GM13976 (cell line): Measurements from ENCODE around the gene TRIM68.

Source experiments
- DNase-seq: peaks from one replicate; pipeline ENCODE4 v3.0.0; 2012; ENCODE audit warnings: low spot score
- in situ Hi-C: fragments of 300-500 bp; cut with MboI; formaldehyde crosslinking; loops from one replicate; pipeline ENCODE4 v1.12.0; 2022; ENCODE audit warnings: low sequenced_read_pairs, mixed read lengths, inconsistent platforms; ENCODE audit not compliant: unreplicated experiment
- TF ChIP-seq, protein P1 (sequence below): IDR thresholded peaks from 2 replicates; pipeline ENCODE4 v1.5.1; 2012; ENCODE audit warnings: borderline replicate concordance, mild to moderate bottlenecking; ENCODE audit not compliant: insufficient read depth; ENCODE audit errors: extremely low read depth, missing control alignments, control extremely low read depth

Gene TRIM68

DNA sequence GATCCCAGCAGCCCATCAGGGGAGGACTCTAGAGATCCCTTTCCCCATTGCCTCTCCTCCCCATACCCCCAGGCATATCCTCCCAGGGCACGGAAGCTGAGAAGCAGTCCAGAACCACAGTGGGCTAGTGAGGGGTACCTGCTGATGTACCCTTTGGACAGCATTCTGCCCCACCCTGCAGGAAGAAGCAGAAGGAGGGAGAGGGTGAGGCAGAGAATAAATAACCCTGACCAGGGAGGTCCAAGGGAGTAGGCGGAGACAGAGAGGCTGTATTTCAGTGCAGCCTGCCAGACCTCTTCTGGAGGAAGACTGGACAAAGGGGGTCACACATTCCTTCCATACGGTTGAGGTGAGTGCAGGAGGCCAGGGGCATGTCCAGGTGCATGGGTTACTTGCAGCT is 35.7 kb upstream of the TRIM68 start, which contains the start of gene OR51E1:
TSS of gene OR51E1 (plus strand) at position 301 of the 400 bp plus-strand sequence. CDS start 8,545 bp downstream, outside the sequence.
- TF ChIP-seq, protein P1, sequence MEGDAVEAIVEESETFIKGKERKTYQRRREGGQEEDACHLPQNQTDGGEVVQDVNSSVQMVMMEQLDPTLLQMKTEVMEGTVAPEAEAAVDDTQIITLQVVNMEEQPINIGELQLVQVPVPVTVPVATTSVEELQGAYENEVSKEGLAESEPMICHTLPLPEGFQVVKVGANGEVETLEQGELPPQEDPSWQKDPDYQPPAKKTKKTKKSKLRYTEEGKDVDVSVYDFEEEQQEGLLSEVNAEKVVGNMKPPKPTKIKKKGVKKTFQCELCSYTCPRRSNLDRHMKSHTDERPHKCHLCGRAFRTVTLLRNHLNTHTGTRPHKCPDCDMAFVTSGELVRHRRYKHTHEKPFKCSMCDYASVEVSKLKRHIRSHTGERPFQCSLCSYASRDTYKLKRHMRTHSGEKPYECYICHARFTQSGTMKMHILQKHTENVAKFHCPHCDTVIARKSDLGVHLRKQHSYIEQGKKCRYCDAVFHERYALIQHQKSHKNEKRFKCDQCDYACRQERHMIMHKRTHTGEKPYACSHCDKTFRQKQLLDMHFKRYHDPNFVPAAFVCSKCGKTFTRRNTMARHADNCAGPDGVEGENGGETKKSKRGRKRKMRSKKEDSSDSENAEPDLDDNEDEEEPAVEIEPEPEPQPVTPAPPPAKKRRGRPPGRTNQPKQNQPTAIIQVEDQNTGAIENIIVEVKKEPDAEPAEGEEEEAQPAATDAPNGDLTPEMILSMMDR: no peak
- DNase-seq: no peak
- in situ Hi-C loops: loop anchor here (10.0 to 25.0 kb wide), 2 partner anchors 361 to 744 kb away; partner anchors contain the start of gene OR51M1

DNA sequence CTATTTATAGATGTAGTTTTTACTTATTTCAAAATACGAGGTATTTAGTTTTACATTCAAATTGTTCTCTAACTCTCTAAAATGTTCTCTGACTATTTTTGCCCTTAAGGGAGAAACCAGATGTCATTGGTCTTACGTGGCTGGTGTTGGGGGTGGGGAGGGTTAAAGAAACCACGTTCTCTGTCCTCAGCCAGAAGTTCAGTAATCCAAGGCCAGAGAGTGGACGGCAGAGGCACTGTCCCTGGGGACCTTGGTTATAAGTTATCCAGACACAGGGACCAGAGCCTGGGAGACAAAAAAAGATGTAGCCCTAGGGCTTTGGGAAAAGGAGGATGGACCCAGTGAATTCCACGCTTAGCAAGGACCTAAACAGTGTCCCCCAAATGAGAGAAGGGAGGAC is 35.0 kb upstream of the TRIM68 start:
- TF ChIP-seq, protein P1: no peak
- DNase-seq: no peak
- in situ Hi-C loops: loop anchor here (10.0 to 25.0 kb wide), 2 partner anchors 362 to 744 kb away; partner anchors contain the start of gene OR51M1

DNA sequence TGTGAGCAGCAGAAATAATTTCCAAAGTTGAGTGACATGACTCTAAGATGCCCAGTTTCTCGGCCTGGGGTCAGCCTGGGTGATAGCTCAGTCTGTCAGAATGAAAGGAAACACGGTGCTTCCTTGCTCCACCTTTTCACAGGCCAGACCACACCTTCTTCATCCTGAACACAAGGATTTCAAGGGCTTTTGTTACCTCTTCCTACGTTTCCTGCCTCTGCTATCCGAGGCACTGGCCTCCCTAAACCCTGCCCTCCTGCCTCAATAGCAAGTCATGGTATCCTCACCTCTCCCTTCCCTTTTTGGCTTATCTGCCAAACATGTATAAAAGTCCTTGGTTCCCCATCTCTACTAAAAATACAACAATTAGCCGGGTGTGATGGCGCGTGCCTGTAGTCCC is 34.0 kb upstream of the TRIM68 start:
- in situ Hi-C loops: loop anchor here (10.0 to 25.0 kb wide), 2 partner anchors 363 to 745 kb away; partner anchors contain the start of gene OR51M1
- TF ChIP-seq, protein P1: no peak
- no peak for DNase-seq

DNA sequence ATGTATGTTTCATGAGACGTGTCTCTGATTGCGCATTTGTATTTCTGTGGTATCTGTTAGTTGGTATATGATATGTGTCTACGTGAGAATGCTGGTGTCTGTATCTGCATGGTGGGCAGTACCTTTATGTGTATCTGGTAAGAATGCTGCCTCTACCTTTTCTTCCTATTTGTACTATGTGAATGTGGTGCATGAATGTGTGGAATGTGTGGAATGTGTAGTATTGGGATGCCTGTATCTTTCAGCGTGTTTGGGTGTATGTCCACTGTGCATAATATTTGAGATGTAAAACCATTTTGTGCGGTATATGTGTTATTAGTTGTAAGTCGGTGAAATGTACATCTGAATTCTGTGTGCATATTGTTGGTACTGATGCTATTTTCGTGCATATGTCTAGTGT is 33.5 kb upstream of the TRIM68 start:
- TF ChIP-seq, protein P1: no peak

DNA sequence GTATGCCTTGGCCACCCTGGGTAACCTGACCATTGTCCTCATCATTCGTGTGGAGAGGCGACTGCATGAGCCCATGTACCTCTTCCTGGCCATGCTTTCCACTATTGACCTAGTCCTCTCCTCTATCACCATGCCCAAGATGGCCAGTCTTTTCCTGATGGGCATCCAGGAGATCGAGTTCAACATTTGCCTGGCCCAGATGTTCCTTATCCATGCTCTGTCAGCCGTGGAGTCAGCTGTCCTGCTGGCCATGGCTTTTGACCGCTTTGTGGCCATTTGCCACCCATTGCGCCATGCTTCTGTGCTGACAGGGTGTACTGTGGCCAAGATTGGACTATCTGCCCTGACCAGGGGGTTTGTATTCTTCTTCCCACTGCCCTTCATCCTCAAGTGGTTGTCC is 31.9 kb upstream of the TRIM68 start:
- TF ChIP-seq, protein P1: no peak
- in situ Hi-C loops: loop anchor here (10.0 to 25.0 kb wide), 2 partner anchors 365 to 747 kb away; partner anchors contain the start of gene OR51M1

More for the DNA sequence above, 33.5 kb upstream of the TRIM68 start:
- DNase-seq: no peak
- in situ Hi-C loops: loop anchor here (10.0 to 25.0 kb wide), 2 partner anchors 363 to 746 kb away; partner anchors contain the start of gene OR51M1

DNA sequence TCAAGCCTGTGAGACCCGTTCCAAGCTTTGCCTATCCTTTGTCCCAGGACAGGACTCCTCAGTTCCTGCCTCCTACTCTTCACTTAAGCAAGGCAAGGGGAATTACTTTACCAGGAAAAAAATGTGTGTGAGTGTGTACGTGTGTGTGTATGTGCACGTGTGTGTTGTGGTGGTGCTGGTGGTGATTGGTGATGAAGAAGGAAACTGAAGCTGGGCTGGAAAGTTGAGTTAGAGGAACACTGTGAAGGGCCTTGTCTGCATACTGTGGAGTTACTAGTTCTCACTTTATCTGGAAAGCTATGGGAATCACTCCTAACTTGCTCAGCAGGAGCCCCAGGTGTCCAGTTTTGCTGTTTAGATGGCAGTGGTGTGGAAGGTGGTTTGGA is 29.6 kb upstream of the TRIM68 start:
- in situ Hi-C loops: loop anchor here (25.0 kb wide), 1 partner anchor 750 kb away; the partner anchor contains the start of gene OR51M1
- no peak for DNase-seq
- TF ChIP-seq, protein P1: no peak

More for the DNA sequence above, 31.9 kb upstream of the TRIM68 start:
- DNase-seq: no peak
